ENCODE results near the gene TFEB.

TFEB gene

DNA sequence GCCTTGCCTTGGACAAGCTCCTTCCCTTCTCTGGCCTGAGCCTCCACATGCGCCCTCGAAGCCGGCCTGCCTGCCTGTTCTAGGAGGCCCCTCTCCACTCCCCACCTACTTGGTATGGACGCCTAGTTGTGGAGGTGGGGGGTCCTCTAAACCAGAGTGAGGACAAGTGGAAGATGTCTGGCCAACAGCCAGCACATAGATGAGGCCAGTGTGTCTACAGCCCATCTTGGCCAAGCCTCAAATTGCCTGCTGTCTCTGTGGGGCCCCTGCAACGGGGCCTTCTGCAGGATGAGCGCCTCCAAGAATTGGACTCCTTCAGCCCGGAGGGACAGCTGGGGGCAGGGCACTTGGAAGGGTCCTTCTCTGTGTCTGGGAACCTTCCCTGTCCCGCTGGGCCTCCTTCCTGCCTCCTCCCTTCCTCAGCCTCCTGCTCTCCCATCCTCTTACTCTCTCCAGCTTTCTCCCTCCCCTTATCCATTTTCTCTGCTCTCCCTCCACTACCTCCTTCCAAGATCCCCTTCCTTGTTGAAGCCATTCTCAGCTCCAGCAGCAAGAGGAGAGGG, 95.5 kb downstream of the TFEB start:
- no peak for DNase-seq (ENCODE audit: low read depth in 3 of 3, low spot score in 1 of 3)

DNA sequence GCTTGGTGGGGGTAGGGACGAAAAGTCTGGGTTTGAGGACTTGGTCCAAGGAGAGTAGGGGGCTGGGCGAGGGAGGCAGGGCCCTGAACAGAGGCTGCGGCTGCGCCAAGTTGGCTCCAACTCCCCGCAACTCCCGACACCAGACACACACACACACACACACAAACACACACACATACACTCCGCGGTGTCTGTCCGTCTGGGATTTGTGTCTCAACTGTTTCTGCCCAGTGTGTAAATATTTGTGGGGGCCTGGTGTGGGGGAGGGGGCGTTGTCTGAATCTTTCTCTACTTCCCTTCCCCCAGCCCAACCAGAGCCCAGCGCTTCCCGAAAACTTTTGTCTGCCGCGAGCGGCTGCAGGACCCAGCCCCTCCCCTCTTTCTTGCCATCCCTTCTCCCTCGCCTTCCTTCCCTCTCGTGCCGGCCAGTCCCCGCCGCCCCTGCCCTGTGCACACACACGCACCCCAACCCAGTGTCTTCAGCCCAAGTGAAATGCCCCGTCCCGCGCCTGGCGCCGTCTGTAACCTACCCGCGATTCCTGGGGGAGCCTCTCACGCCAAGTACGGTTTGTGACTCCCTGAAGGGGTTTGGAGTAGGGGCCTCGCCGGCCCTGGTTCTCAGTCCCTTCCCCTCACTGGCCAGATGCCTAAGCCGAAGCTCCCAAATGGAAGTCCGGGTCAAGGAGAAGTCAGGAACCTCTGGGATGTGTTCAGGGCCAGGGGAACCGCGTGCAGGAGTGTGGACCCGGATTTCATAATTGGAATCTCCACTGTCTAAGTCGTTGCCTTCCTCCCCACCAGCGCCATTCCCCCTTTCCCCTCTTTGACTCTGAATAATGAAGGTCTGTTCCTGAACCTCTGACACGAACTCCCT, 96.2 kb downstream of the TFEB start:
- no peak for DNase-seq (ENCODE audit: low read depth in 3 of 3, low spot score in 1 of 3)

DNA sequence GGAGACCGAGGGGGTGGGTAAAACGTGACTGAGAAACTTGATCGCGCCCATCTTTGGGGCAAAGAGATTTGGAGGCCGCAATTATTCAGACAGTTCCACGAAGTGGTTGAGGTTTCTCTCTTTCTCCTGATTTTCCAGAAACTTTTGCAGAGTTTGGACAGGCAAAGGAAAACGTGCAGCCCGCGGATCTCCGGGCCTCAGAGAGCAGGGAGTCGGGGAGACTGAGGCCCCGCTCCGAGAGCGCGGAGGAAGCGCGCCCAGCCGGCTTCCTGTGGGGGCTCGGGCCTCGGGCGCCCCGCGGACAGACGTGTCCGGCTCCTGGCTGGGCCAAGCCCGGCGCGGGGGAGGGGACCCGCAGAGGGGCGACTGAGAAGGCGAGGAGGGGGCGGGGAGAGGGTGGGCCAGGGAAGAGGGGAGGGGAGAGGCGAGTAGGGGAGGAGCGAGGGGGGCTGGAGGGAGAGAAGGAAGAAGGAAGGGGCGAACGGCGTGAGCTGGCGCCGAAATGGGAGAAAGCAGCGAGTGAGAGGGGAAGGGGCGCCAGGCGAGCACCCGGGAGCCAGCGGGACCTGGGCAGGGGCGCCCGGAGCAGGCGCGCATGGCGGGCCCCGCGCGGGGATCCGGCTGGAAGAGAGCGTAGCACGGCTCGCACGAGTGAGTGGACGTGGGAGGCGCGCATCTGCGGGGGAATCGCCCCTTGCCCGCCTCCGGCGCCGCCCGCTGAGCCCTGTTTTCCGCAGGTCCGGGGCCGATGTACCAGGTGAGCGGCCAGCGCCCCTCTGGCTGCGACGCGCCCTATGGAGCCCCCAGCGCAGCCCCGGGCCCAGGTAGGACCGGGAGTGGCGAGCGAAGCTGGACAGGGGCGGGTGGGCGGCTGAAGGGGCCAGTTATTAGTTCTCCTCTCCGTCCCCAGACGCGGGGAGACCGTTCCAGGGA, 97.1 kb downstream of the TFEB start, which contains the start of gene MDFI:
TSS of gene MDFI (plus strand) at position 467 of the 933 bp plus-strand sequence. CDS start at position 749, 282 bp downstream.
- no peak for DNase-seq (ENCODE audit: low read depth in 3 of 3, low spot score in 1 of 3)

DNA sequence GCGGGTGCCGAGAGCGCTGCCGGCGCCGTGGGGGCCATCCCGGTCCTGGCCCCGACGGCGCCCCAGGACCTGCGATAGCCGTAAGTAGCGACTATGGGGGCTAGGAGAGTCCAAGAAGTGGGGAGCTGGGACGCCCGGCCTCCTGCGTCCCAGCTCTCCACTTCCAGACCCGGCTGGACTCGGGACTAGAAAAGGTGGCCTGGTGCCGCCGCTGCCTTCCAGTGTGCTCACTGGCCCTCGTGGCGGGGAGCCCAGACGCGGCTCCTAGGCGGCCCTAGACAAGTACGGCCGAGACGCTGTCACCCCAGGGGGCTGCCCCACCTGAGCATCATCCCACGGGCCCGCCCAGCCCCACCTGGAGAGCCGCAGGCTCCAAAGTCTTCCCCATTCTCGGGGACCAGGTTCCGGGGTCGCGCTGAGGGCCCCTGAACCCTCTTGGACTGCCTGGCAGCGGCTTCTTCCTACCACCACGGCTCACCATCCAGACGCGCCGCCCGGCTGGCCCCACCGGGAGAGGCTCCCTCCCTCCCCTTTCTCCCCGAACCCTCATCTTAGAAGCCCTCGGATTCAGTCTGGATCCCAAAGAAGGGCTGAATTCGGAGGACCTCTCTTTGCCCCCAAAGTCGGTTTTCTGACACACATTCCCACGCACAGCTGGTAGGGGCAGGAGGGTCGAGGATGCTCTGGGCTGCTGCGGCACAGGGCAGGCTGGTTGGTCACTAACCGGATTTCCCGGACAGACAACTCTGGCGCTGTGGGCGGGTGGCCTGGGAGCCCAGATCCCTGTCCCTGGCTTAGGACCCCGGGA, 98.0 kb downstream of the TFEB start:
- no peak for DNase-seq (ENCODE audit: low read depth in 3 of 3, low spot score in 1 of 3)

DNA sequence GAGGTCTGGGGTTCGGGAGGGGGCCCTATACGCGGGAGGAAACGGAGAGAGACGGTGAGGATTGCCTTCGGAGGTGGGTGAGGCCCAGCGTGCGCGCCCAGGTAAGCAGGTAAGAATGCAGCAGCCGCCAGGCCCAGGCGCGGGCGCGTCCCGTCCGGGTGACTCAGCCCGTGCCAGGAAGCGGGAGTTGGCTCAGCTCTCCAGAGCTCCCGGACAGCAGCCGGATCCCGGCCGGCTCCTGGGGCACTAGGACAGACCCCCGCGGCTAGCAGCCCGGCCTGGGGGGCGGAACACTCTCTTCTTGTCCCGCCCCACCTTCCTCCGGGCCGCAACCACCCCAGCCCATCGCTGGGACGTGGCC, 98.6 kb downstream of the TFEB start:
- DNase-seq (ENCODE audit: low read depth in 3 of 3, low spot score in 1 of 3): no peak

DNA sequence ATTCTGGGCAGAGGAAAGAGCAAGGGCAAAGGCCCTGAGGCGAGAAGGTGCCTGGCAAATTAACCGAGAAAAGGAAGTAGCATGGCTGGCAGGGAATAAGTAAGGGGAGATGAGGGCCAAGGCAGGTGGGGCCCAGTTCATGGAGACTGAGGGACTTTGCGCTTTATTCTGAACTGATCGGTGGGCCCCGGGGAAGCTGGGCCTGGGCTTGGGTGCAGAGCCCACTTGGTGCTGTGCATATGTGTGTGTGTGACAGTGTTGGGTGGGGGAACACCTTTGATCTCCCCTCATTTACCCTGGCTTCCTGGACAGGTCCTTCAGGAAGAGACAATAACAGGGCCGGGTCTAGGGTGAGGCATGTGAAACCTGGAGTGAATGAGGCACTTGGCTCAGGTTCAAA, 100.0 kb downstream of the TFEB start:
- DNase-seq (ENCODE audit: low read depth in 3 of 3, low spot score in 1 of 3): no peak

DNA sequence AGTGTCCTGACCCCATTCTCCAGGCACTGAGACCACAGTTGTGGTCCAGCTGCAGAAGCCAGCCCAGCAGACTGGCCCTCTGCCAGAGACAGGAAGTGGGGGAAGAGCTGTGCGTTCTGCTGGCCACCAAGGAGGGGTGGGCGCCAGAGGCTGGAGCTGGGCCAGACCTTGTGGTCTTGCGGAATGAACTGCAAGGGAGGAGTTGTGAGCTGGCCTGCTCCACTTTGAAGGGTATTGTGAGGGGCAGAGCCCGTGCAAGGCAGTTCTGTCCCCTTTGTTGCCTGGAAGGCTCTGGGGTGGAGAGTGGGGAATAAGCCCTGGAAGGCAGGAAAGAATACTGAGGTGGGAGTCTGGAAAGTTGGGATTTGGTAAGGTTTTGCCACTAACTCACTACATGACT, 100.8 kb downstream of the TFEB start:
- no peak for DNase-seq (ENCODE audit: low read depth in 3 of 3, low spot score in 1 of 3)
